ENCODE measurements around the gene GALNT11. TPM values are rescaled to one million over a fixed set of nuclear protein-coding genes. Genes with fewer than 3 reads are reported as not detected.
"Not testable (repeated sequence)": the region's sequence is repeated elsewhere in the genome, so short reads cannot be mapped to it uniquely, and the experiment has no call there.

The GALNT11 gene
- total RNA-seq, 2 experiments from 2014 or later = 22.4 to 22.8 TPM

DNA sequence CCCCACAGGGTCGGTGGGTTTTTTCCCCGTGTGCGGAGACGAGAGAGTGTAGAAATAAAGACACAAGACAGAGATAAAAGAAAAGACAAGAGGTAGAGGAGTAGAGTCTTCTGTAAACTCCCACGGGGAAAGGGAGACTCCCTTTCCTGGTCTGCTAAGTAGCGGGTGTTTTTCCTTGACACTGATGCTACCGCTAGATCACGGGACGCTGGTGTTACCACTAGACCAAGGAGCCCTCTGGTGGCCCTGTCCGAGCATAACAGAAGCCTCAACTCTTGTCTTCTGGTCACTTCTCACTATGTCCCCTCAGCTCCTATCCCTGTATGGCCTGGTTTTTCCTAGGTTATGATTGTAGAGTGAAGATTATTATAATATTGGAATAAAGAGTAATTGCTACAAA, 4.6 kb downstream of the GALNT11 start:
- Mint-ChIP-seq H3K4me1 (ENCODE audit: low read depth) (peaks cover 40% of the 10 kb centered on the region), H3K36me3 (ENCODE audit: low read depth) (peaks cover 60% of the 10 kb centered on the region)
- intact Hi-C loops (cut with micrococcal nuclease); ATAC-seq; H3K9me3 Mint-ChIP-seq; H3K27me3 Mint-ChIP-seq; CTCF ChIA-PET; POLR2A ChIA-PET; H3K27ac Mint-ChIP-seq; H3K4me3 Mint-ChIP-seq: not testable (repeated sequence)
- DNase-seq = peak; percentile 41
- TF ChIP-seq, protein P1, sequence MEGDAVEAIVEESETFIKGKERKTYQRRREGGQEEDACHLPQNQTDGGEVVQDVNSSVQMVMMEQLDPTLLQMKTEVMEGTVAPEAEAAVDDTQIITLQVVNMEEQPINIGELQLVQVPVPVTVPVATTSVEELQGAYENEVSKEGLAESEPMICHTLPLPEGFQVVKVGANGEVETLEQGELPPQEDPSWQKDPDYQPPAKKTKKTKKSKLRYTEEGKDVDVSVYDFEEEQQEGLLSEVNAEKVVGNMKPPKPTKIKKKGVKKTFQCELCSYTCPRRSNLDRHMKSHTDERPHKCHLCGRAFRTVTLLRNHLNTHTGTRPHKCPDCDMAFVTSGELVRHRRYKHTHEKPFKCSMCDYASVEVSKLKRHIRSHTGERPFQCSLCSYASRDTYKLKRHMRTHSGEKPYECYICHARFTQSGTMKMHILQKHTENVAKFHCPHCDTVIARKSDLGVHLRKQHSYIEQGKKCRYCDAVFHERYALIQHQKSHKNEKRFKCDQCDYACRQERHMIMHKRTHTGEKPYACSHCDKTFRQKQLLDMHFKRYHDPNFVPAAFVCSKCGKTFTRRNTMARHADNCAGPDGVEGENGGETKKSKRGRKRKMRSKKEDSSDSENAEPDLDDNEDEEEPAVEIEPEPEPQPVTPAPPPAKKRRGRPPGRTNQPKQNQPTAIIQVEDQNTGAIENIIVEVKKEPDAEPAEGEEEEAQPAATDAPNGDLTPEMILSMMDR (IDR thresholded peaks at IDR 0.05) = peak; percentile 14

DNA sequence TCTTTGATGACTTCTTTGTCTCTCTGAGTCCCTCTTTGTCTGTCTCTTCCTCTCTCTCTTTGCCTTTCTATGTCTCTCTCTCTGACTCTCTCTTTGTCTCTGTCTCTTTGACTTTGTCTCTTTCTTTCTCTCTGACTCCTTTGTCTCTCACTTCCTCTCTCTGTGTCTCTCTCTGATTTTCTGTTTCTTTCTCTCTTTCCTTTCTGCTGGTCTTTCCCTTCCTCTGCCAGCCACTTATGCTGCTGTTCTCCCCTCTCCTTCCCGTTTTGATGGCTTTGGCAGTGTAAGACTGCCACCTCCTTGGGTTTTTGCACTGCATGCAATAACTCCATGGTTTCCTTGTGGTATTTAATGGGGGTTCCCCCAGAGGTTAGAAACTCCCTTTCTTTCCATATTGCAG, 5.2 kb downstream of the GALNT11 start:
- H3K36me3 Mint-ChIP-seq (ENCODE audit: low read depth) = peaks cover 62% of the 10 kb centered on the region
- CTCF ChIA-PET; ATAC-seq; H3K27me3 Mint-ChIP-seq; DNase-seq; H3K4me3 Mint-ChIP-seq; H3K9me3 Mint-ChIP-seq; intact Hi-C loops (cut with micrococcal nuclease); POLR2A ChIA-PET: not testable (repeated sequence)
- peak overlapping the region; percentile 32 for H3K27ac Mint-ChIP-seq
- peaks cover 39% of the 10 kb centered on the region for H3K4me1 Mint-ChIP-seq (ENCODE audit: low read depth)

DNA sequence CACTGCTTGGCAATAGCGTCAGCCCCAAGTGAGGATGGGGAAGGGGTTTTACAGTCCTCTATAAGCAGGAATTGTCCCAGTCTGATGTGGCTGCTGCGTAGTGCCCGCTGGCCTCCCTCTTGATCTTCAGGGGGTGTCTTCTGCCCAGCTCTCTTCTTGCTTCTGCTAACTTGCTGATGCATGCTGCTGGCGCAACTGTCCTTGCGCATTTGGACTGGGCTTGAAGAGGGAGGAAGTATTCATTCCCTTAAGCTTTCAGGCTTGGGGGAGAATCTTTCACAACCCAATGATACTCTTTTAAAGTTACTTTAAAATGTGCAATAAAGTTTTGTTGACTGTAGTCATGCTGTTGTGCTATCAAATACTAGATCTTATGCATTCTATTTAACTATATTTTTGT, 10.3 kb downstream of the GALNT11 start:
- CTCF ChIA-PET = interaction anchor here (0.6 kb wide), 1 partner anchor 555 kb away, joined by 4 read pairs; no protein-coding TSS in a partner anchor
- no peak overlapping the region for H3K4me3 Mint-ChIP-seq
- peaks cover 42% of the 10 kb centered on the region for H3K9me3 Mint-ChIP-seq
- TF ChIP-seq, protein P1 (IDR thresholded peaks at IDR 0.05) = no peak
- ATAC-seq = no peak
- no peak overlapping the region for H3K27ac Mint-ChIP-seq
- POLR2A ChIA-PET = no interaction called here
- peaks cover 7% of the 10 kb centered on the region for H3K4me1 Mint-ChIP-seq (ENCODE audit: low read depth)
- no peaks in the 10 kb centered on the region for H3K27me3 Mint-ChIP-seq
- DNase-seq = no peak
- H3K36me3 Mint-ChIP-seq (ENCODE audit: low read depth) = peaks cover 79% of the 10 kb centered on the region
- intact Hi-C loops (cut with micrococcal nuclease) = no loop called here

DNA sequence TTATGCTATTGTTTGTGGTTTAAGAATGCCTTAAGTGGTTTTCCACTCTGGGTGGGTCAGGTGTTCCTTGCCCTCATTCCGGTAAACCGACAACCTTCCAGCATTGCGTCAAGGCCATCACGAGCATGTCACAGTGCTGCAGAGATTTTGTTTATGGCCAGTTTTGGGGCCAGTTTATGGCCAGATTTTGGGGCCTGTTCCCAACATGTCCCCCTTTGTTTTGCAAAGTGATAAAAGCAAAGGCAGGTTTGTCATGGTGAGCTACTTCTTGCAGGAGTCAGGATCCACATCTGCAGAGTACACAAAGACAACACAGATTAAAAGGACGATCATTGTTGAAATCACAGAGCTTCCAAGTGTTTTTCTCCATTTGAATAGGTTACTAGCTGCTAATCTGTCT, 12.9 kb downstream of the GALNT11 start:
- H3K4me1 Mint-ChIP-seq (ENCODE audit: low read depth); DNase-seq; intact Hi-C loops (cut with micrococcal nuclease); H3K27me3 Mint-ChIP-seq; H3K4me3 Mint-ChIP-seq; H3K27ac Mint-ChIP-seq; POLR2A ChIA-PET; ATAC-seq; CTCF ChIA-PET: not testable (repeated sequence)
- H3K9me3 Mint-ChIP-seq = peaks cover 49% of the 10 kb centered on the region
- peaks cover 68% of the 10 kb centered on the region for H3K36me3 Mint-ChIP-seq (ENCODE audit: low read depth)

DNA sequence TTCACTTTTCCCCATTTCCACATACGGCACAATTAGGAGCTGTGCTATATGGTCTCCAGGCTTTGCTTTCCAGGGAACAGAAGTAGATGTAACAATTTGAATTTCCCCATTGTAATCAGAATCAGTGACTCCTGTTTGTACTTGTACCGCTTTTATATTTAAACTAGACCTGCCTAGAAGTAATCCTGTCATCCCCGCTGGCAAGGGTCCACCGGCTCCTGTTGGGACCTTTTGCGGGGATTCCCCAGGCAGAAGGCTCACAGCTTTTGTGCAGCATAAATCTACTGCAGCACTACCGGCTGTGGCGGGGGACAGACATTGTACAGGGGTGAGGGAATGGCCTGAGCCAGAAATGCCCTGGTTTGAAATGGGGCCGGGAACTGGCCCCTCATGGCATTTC, 17.6 kb downstream of the GALNT11 start:
- H3K36me3 Mint-ChIP-seq (ENCODE audit: low read depth) = peaks cover 62% of the 10 kb centered on the region
- POLR2A ChIA-PET = not testable (repeated sequence)

DNA sequence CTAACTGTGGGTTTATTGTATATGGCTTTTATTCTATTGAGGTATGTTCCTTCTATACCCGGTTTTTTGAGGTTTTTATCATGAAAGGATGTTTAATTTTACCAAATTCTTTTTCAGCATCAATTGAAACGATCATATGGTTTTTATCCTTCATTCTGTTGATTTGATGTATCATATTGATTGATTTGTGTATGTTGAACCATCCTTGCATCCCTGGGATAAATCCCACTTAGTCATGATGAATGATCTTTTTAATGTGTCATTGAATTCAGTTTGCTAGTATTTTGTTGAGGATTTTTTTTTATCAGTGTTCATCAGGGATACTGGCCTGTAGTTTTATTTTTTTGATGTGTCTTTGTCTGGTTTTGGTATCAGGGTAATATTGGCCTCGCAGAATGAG, 19.4 kb downstream of the GALNT11 start:
- POLR2A ChIA-PET; H3K4me3 Mint-ChIP-seq; ATAC-seq; intact Hi-C loops (cut with micrococcal nuclease); H3K27me3 Mint-ChIP-seq; CTCF ChIA-PET; DNase-seq; H3K27ac Mint-ChIP-seq: not testable (repeated sequence)
- peaks cover 29% of the 10 kb centered on the region for H3K4me1 Mint-ChIP-seq (ENCODE audit: low read depth)
- peaks cover 48% of the 10 kb centered on the region for H3K9me3 Mint-ChIP-seq
- H3K36me3 Mint-ChIP-seq (ENCODE audit: low read depth) = peaks cover 56% of the 10 kb centered on the region

More for the DNA sequence above, 17.6 kb downstream of the GALNT11 start:
- Mint-ChIP-seq H3K9me3 (peaks cover 59% of the 10 kb centered on the region), H3K4me1 (ENCODE audit: low read depth) (peaks cover 20% of the 10 kb centered on the region)
- H3K4me3 Mint-ChIP-seq; DNase-seq; ATAC-seq; intact Hi-C loops (cut with micrococcal nuclease); H3K27me3 Mint-ChIP-seq; H3K27ac Mint-ChIP-seq: not testable (repeated sequence)
- CTCF ChIA-PET = interaction anchor here (1.2 kb wide), 1 partner anchor 16 kb away, joined by 4 read pairs; no protein-coding TSS in a partner anchor

DNA sequence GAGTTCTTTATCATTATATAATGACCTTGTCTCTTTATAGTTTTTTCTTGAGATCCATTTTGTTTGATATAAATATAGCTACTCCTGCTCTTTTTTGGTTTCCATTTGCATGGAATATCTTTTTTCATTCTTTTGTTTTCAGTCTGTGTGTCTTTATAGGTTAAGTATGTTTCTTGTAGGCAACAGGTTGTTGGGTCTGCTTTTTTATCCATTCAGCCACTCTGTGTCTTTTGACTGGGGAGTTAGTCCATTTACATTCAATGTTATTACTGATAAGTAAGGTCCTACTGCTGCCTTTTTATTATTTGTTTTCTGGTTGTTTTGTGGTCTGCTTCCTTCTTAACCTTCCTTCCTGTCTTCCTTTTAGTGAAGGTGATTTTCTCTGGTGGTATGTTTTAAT, 21.1 kb downstream of the GALNT11 start:
- no peak overlapping the region for H3K27ac Mint-ChIP-seq
- DNase-seq (no peak), ATAC-seq (no peak)
- peaks cover 44% of the 10 kb centered on the region for H3K36me3 Mint-ChIP-seq (ENCODE audit: low read depth)
- TF ChIP-seq, protein P1 (IDR thresholded peaks at IDR 0.05) = no peak
- ChIA-PET CTCF (interaction anchor here (1.5 kb wide), 1 partner anchor 29 kb away, joined by 4 read pairs; no protein-coding TSS in a partner anchor), POLR2A (no interaction called here)
- intact Hi-C loops (cut with micrococcal nuclease) = no loop called here
- H3K27me3 Mint-ChIP-seq = no peaks in the 10 kb centered on the region
- peaks cover 42% of the 10 kb centered on the region for H3K9me3 Mint-ChIP-seq
- H3K4me1 Mint-ChIP-seq (ENCODE audit: low read depth) = peaks cover 30% of the 10 kb centered on the region
- no peak overlapping the region for H3K4me3 Mint-ChIP-seq
